K562 (cell line): ENCODE data around the gene SPEF1. TPM values are rescaled to one million over a fixed set of nuclear protein-coding genes. Genes with fewer than 3 reads are reported as not detected.
A peak's percentile ranks its signal among the peaks of the same experiment; 100 is the strongest.

ENCODE experiments used
- ATAC-seq: fragments of 200-7000 bp; cut with Tn5 transposase; 3 replicates; pipeline ENCODE4 v1.9.1; 2020; ENCODE audit warnings: moderate library complexity
- BruUV-seq: library from RNA; stranded (reverse); fragments of 400-500 nt; replicated peaks from 2 replicates; lab custom pipeline; 2021; lab: Mats Ljungman, UMichigan
- CTCF ChIA-PET: fragments of 300-600 bp; formaldehyde crosslinking; extraction: SDS; loops from one replicate; lab custom pipeline; 2021; ENCODE audit warnings: low intra/inter-chr PET ratio; lab: Yijun Ruan, JAX
- POLR2A ChIA-PET: fragments of 300-600, 350-650 bp; sonication (Branson Sonifier 250); formaldehyde crosslinking; extraction: SDS; loops from one replicate; lab custom pipeline; 2021; ENCODE audit warnings: antibody characterized with exemption, inconsistent platforms; lab: Yijun Ruan, JAX
- DNase-seq, 4 experiments: peaks; one replicate each; pipeline versions ENCODE4 v3.0.0 to v3.0.0-alpha.2; 2011 to 2018; ENCODE audit warnings: low spot score in 3 of 4, mixed read lengths in 3 of 4; ENCODE audit errors: extremely low read depth in 1 of 4
- FAIRE-seq: peaks from 2 replicates; lab custom pipeline; 2011; peaks lifted over from hg19 to GRCh38; lab: Jason Lieb, UNC
- H2AFZ ChIP-seq: 2 replicates; pipeline ENCODE4 v1.6.0; 2011; ENCODE audit warnings: low read depth, low read length, control low read depth, inconsistent platforms
- H3K27ac ChIP-seq: fragments of 200-600 bp; 3 replicates; pipeline ENCODE4 v1.8.0; 2011; ENCODE audit warnings: low read depth, mild to moderate bottlenecking, control low read depth, inconsistent platforms, low read length, moderate library complexity, mixed read lengths; ENCODE audit errors: extremely low read depth
- H3K27me3 ChIP-seq, 2 experiments: fragments of 300-600 bp in 1 of 2; 2 replicates in 1 of 2; 3 replicates in 1 of 2; pipeline versions ENCODE4 v1.6.0 to v1.8.0; 2011; ENCODE audit warnings: inconsistent platforms in 2 of 2, low read length in 2 of 2, mild to moderate bottlenecking in 1 of 2, mixed read lengths in 1 of 2, moderate library complexity in 1 of 2; ENCODE audit not compliant: control insufficient read depth in 2 of 2, insufficient read depth in 2 of 2
- H3K36me3 ChIP-seq: fragments of 300-600 bp; 3 replicates; pipeline ENCODE4 v1.8.0; 2011; ENCODE audit warnings: mild to moderate bottlenecking, low read length, inconsistent platforms; ENCODE audit not compliant: control insufficient read depth, insufficient read depth
- H3K4me1 ChIP-seq, 2 experiments: fragments of 200-600 bp in 1 of 2; replicated peaks in 1 of 2; 2 replicates in 1 of 2; 3 replicates in 1 of 2; pipeline versions ENCODE4 v1.5.1 to v1.8.0; 2011; ENCODE audit warnings: inconsistent platforms in 2 of 2, low read length in 2 of 2, mild to moderate bottlenecking in 1 of 2, mixed read lengths in 1 of 2, moderate library complexity in 1 of 2; ENCODE audit not compliant: control insufficient read depth in 2 of 2, insufficient read depth in 2 of 2
- H3K4me2 ChIP-seq: 2 replicates; pipeline ENCODE4 v1.6.1; 2011; ENCODE audit warnings: low read length, control low read depth, inconsistent platforms, mixed read lengths; ENCODE audit not compliant: insufficient read depth
- H3K4me3 ChIP-seq: fragments of 200-600 bp; sonication (generic), shearing (Covaris generic); 2 replicates; pipeline ENCODE4 v1.5.1; 2016; ENCODE audit warnings: control low read depth, inconsistent platforms
- H3K79me2 ChIP-seq: fragments of 200-600 bp; 3 replicates; pipeline ENCODE4 v1.8.0; 2011; ENCODE audit warnings: low read length, inconsistent platforms; ENCODE audit not compliant: control insufficient read depth, insufficient read depth
- H3K9ac ChIP-seq, 2 experiments: 2 replicates each; pipeline versions ENCODE4 v1.6.0 to v1.6.1; 2011; ENCODE audit warnings: low read depth in 2 of 2, low read length in 2 of 2, control low read depth in 1 of 2, inconsistent platforms in 1 of 2, mild to moderate bottlenecking in 1 of 2, mixed read lengths in 1 of 2; ENCODE audit not compliant: insufficient read depth in 1 of 2
- H3K9me1 ChIP-seq: one replicate; pipeline ENCODE4 v1.6.0; 2011; ENCODE audit warnings: inconsistent platforms, mild to moderate bottlenecking, low read length, moderate library complexity; ENCODE audit not compliant: control insufficient read depth, insufficient read depth
- H3K9me3 ChIP-seq: replicated peaks from 2 replicates; pipeline ENCODE4 v1.5.1; 2011; ENCODE audit warnings: low read depth, low read length, inconsistent platforms; ENCODE audit not compliant: control insufficient read depth, insufficient read depth
- H4K20me1 ChIP-seq: replicated peaks from 2 replicates; pipeline ENCODE4 v1.6.1; 2011; ENCODE audit warnings: low read length, inconsistent platforms, mixed read lengths; ENCODE audit not compliant: control insufficient read depth, insufficient read depth
- ASH1L ChIP-seq: fragments of 450-650 bp; IDR thresholded peaks from 2 replicates; pipeline ENCODE4 v1.6.1; 2018; ENCODE audit warnings: borderline replicate concordance, mild to moderate bottlenecking, low read depth; ENCODE audit not compliant: partially characterized antibody
- BACH1 ChIP-seq: fragments of 200-800 bp; sonication (Bioruptor generic); IDR thresholded peaks from 2 replicates; pipeline ENCODE4 v1.6.1; 2016; ENCODE audit warnings: missing genetic modification characterization, missing compliant biosample characterization
- BRCA1 ChIP-seq, 2 experiments: fragments of 450-650 bp in 1 of 2; sonication (generic) in 1 of 2; formaldehyde crosslinking in 1 of 2; IDR thresholded peaks; 2 replicates each; pipeline versions ENCODE4 v1.5.0 to v1.6.1; 2017 to 2020; ENCODE audit warnings: mild to moderate bottlenecking in 1 of 2, missing genetic modification reagents in 1 of 2
- EWSR1 ChIP-seq: fragments of 450-650 bp; IDR thresholded peaks from 2 replicates; pipeline ENCODE4 v1.6.1; 2018; ENCODE audit warnings: borderline replicate concordance, mild to moderate bottlenecking, low read depth, moderate library complexity; ENCODE audit not compliant: partially characterized antibody
- FOS ChIP-seq: IDR thresholded peaks from 3 replicates; pipeline ENCODE4 v1.6.1; 2011; ENCODE audit not compliant: insufficient read length; ENCODE audit errors: extremely low read depth
- HCFC1 ChIP-seq: IDR thresholded peaks from 2 replicates; pipeline ENCODE4 v1.6.1; 2012; ENCODE audit warnings: low read depth, low read length, improper control_type of control experiment
- RBFOX2 ChIP-seq: fragments of 200-400 bp; formaldehyde crosslinking; IDR thresholded peaks from 2 replicates; pipeline ENCODE4 v1.6.1; 2017; ENCODE audit warnings: low read depth, mild to moderate bottlenecking, low read length, moderate library complexity
- SMAD4 ChIP-seq: fragments of 250-450 bp; sonication (Bioruptor Pico); conservative IDR thresholded peaks from 2 replicates; pipeline ENCODE4 v1.8.0; 2021; ENCODE audit warnings: inconsistent platforms, mild to moderate bottlenecking, moderate library complexity
- ZNF408 ChIP-seq: fragments of 250-450 bp; sonication (Bioruptor Pico); IDR thresholded peaks from 2 replicates; pipeline ENCODE4 v1.4.0; 2020; ENCODE audit warnings: low read depth, mild to moderate bottlenecking, moderate library complexity
- WGBS: fragments of 100-300 bp; shearing (Covaris generic); methylation state at CpG from one replicate; pipeline ENCODE4 v1.1.6; 2016; ENCODE audit warnings: low coverage, mixed read lengths; ENCODE audit not compliant: insufficient coverage; ENCODE audit errors: missing lambda C conversion rate; 5-methylcytosine and 5-hydroxymethylcytosine counted together
- in situ Hi-C: fragments of 300-500 bp; cut with MboI; formaldehyde crosslinking; loops from 4 replicates; pipeline ENCODE4 v1.15.0; 2018; ENCODE audit warnings: inconsistent platforms, mixed read lengths
- intact Hi-C: fragments of 100-400 bp; cut with micrococcal nuclease; formaldehyde crosslinking; loops from 2 replicates; pipeline ENCODE4 v1.14.2; 2022
- polyA plus RNA-seq, 8 experiments: library from polyadenylated mRNA; depleted of rRNA in 4 of 8; stranded (reverse) in 5 of 8; unstranded in 3 of 8; fragments of >200 nt; fragmentation: Nextera tagmentation in 2 of 8; fragmentation: Illumina TruSeq in 1 of 8; extraction: Ambion mirVana in 2 of 8; extraction: Trizol in 1 of 8; gene quantifications; 2 replicates each; pipeline versions ENCODE4 v1.2.1 to v1.2.3, GENCODE V29; 2011 to 2014; ENCODE audit warnings: inconsistent platforms in 1 of 8, missing spikeins in 1 of 8
- total RNA-seq, 7 experiments: library from RNA; depleted of rRNA in 6 of 7; stranded (reverse); fragments of >200 nt in 6 of 7; fragmentation: Illumina TruSeq in 2 of 7; extraction: Trizol in 2 of 7; gene quantifications; 2 replicates each; pipeline versions ENCODE4 v1.2.1 to v1.2.3, GENCODE V29; 2011 to 2021; ENCODE audit warnings: low replicate concordance in 1 of 7
- TF ChIP-seq, protein P1 (sequence below): fragments of 250-450 bp; sonication (Bioruptor Pico); IDR thresholded peaks from 2 replicates; pipeline ENCODE4 v1.8.0; 2022; ENCODE audit warnings: moderate library complexity, mild to moderate bottlenecking, inconsistent platforms
- TF ChIP-seq, protein P2 (sequence below): sonication (generic); formaldehyde crosslinking; IDR thresholded peaks from 2 replicates; pipeline ENCODE4 v1.8.1; 2023; ENCODE audit warnings: mild to moderate bottlenecking, missing genetic modification reagents

The SPEF1 gene
- total and polyA plus RNA-seq, 9 of the 15 experiments (the other 6 are each of a cell fraction or from before 2014, with no cell fraction given), result not detected

DNA sequence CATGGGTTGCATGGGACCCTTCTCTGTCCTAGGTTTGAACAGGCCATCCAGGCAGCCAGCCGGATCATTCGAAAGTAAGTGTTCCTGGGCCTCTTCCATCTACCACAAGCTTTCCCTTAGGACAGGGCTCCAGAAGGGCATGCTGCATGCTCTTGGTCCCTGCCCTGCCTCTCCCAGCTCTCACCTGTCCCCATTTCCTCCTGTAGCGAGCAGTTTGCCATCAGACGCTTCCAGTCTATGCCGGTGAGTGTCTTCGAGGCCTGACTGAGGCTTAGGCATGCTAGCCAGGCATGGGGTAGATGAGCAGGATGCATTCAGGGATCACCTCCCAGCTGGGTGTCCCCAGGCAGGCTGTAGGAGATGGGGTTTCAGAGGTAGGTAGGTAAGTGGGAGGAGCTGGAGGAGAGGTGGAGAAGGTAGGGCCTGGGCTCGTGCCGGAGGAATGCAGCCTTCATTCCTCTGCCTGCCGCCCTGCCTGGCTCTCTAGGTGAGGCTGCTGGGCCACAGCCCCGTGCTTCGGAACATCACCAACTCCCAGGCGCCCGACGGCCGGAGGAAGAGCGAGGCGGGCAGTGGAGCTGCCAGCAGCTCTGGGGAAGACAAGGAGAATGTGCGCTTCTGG, 19.1 kb upstream of the SPEF1 start:
- DNase-seq (no peak), ATAC-seq (no peak), FAIRE-seq (no peak)
- no peaks in the 10 kb centered on the region for H3K9me1 ChIP-seq
- H3K9ac ChIP-seq, result 0 out of 4 replicates have a peak overlapping the region, but pooled peaks of 1 of the 2 experiments have one; percentile 26
- H4K20me1 ChIP-seq, result no peaks in the 10 kb centered on the region
- H3K4me1 ChIP-seq, result peaks cover 14 to 43% of the 10 kb centered on the region in 2 experiments; a peak in 4 of 5 replicates
- no peak overlapping the region for H3K4me3 ChIP-seq
- 86% methylated on average over 10 of the region's 18 CpGs for WGBS
- in situ Hi-C loops, result no loop called here
- no peak for TF ChIP-seq FOS
- TF ChIP-seq RBFOX2, result peak; percentile 40; the same call in 1 of the 2 replicates
- no peaks in the 10 kb centered on the region for H3K27me3 ChIP-seq
- no peak overlapping the region for H2AFZ ChIP-seq
- CTCF ChIA-PET, result no interaction called here
- peaks cover 62% of the 10 kb centered on the region; the same call in 2 of the 3 replicates for H3K36me3 ChIP-seq
- BruUV-seq, result no TSS peak
- no peak overlapping the region for H3K4me2 ChIP-seq
- POLR2A ChIA-PET, result interaction anchor here (0.8 to 1.6 kb wide), 2 partner anchors 10 to 20 kb away, joined by 4 to 6 read pairs; partner anchors contain the start of gene AP5S1
- H3K27ac ChIP-seq, result no peak overlapping the region
- intact Hi-C loops, result no loop called here
- no peaks in the 10 kb centered on the region for H3K9me3 ChIP-seq
- peaks cover 12% of the 10 kb centered on the region; the same call in 2 of the 3 replicates for H3K79me2 ChIP-seq

GRCh38 chr20:3798908-3799248, 17.6 kb upstream of the SPEF1 start:
- FAIRE-seq, result no peak
- no peak overlapping the region for H3K27ac ChIP-seq
- H3K79me2 ChIP-seq, result peaks cover 12% of the 10 kb centered on the region; the same call in 2 of the 3 replicates
- peaks cover 14 to 44% of the 10 kb centered on the region in 2 experiments; a peak in 4 of 5 replicates for H3K4me1 ChIP-seq
- no peaks in the 10 kb centered on the region for H3K9me3 ChIP-seq
- BruUV-seq, result no TSS peak
- WGBS, result 94% methylated on average over 2 of the region's 3 CpGs
- no peak for DNase-seq
- H3K9ac ChIP-seq, result 0 out of 4 replicates have a peak overlapping the region, but pooled peaks of 1 of the 2 experiments have one; percentile 28
- no peak overlapping the region for H3K4me2 ChIP-seq
- no peaks in the 10 kb centered on the region for H4K20me1 ChIP-seq
- H3K27me3 ChIP-seq, result no peaks in the 10 kb centered on the region
- peaks cover 49% of the 10 kb centered on the region; the same call in 2 of the 3 replicates for H3K36me3 ChIP-seq
- intact Hi-C loops, result no loop called here
- ChIA-PET CTCF (no interaction called here), POLR2A (no interaction called here)
- in situ Hi-C loops, result no loop called here
- no peak for ATAC-seq
- H3K4me3 ChIP-seq, result no peak overlapping the region
- H3K9me1 ChIP-seq, result no peaks in the 10 kb centered on the region
- H2AFZ ChIP-seq, result no peak overlapping the region
- TF ChIP-seq BACH1 (tag), result no peak
- TF ChIP-seq ASH1L, result no peak
- no peak for TF ChIP-seq BRCA1 (IDR thresholded peaks at IDR 0.05)
- TF ChIP-seq BRCA1 (CRISPR knock-in tag; IDR thresholded peaks at IDR 0.05), result no peak
- TF ChIP-seq EWSR1, result no peak
- no peak for TF ChIP-seq SMAD4 (CRISPR knock-in tag)
- TF ChIP-seq HCFC1, result no peak
- no peak for TF ChIP-seq ZNF408
- TF ChIP-seq, protein P1, sequence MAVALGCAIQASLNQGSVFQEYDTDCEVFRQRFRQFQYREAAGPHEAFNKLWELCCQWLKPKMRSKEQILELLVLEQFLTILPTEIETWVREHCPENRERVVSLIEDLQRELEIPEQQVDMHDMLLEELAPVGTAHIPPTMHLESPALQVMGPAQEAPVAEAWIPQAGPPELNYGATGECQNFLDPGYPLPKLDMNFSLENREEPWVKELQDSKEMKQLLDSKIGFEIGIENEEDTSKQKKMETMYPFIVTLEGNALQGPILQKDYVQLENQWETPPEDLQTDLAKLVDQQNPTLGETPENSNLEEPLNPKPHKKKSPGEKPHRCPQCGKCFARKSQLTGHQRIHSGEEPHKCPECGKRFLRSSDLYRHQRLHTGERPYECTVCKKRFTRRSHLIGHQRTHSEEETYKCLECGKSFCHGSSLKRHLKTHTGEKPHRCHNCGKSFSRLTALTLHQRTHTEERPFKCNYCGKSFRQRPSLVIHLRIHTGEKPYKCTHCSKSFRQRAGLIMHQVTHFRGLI, result no peak
- TF ChIP-seq, protein P2, sequence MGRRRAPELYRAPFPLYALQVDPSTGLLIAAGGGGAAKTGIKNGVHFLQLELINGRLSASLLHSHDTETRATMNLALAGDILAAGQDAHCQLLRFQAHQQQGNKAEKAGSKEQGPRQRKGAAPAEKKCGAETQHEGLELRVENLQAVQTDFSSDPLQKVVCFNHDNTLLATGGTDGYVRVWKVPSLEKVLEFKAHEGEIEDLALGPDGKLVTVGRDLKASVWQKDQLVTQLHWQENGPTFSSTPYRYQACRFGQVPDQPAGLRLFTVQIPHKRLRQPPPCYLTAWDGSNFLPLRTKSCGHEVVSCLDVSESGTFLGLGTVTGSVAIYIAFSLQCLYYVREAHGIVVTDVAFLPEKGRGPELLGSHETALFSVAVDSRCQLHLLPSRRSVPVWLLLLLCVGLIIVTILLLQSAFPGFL (CRISPR knock-in tag), result no peak
